Measurements from ENCODE around the gene NOPCHAP1. TPM values are rescaled to one million over a fixed set of nuclear protein-coding genes. Genes with fewer than 3 reads are reported as not detected.

The NOPCHAP1 gene
- polyA plus RNA-seq, 3 donors = 11.0 to 16.2 (median 12.1) TPM

DNA sequence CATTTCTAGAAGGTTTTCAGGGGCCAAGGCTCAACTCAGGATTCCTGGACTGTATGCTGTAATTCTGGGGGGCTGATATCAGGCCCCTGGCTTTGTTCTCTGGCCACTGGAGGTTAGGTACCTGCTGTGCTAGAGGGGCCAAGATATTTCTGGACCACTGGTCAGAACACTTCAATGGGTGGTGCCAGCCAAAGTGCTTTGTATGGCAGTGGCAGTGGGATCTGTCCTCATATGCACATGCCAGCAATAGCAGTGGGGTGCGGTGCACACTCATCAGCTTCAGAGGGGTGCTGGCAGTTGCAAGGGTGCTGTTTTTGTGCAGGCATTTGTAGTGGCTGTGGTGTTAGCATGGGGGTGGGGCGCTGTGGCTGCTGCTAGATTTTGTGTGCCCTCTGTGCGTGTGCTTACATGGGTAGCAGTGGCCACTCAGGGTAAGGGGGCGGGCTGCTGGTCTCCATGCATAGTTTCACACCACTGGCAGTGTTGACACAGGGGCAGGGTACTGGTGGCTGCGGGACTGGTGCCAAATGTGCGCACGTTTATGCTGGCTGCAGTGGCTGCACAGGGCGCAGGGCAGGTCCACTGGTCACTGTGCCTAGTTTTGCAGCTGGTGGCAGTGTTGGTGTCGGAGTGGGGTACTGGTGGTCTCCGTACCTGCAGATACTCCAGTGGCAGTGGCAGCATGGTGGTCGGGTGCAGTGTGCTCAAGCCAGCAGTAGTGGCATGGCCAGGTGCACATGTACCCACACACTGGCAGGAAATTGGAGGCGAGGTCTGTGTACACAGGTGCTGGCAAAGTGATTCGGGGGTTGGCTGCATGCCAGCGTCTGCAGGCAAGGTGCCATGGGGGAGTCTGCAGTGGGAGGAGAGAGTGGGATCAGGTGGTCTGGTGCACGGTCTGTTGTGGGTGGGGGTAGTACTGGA lies 12.6 kb downstream of the NOPCHAP1 start:
- DNase-seq (ENCODE audit: extremely low read depth in 1 of 11, low read depth in 9 of 11, low spot score in 4 of 11) = peak in 2 of 11 donors; percentile 2 to 4

DNA sequence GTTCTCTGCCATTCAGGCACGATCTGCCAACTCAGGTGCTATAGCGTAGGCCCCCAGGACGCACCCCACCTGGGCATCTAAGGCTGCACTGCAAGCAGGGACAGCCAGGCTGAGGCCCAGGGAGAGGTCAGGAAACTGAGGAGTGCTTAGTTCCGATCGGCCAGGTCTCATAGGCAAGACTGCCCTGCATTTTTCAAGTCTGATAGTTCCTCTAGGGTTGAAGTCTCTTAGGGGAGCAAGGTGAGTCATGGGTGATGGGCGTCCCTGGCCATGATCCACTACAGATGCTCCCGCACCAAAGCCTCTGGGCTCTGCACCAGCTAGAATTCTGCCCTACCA lies 13.2 kb downstream of the NOPCHAP1 start:
- DNase-seq (ENCODE audit: extremely low read depth in 1 of 11, low read depth in 9 of 11, low spot score in 4 of 11) = no peak

- no peak for DNase-seq (ENCODE audit: extremely low read depth in 1 of 11, low read depth in 9 of 11, low spot score in 4 of 11)
Observed at GRCh38 chr12:105001476-105001875, 15.4 kb downstream of the NOPCHAP1 start.

DNA sequence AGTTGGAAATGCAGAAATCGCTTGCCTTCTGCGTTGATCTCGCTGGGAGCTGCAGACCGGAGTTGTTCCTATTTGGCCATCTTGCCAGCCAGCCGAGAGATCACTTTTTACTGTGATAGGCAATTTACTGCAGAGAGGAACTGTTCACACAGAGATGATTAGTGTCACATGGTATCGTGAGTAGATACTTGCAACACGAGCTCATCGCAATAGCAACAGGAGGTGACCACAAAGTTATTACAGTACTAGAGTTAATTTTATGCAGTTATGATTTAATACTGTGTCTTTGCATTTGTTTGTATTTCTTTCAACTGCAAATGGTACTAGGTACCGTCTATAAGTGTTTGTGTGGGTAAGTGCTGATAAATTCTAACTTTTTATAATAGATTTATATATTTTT lies 27.8 kb downstream of the NOPCHAP1 start:
- DNase-seq (ENCODE audit: extremely low read depth in 1 of 11, low read depth in 9 of 11, low spot score in 4 of 11) = no peak

- DNase-seq (ENCODE audit: extremely low read depth in 1 of 11, low read depth in 9 of 11, low spot score in 4 of 11) = no peak
Observed at GRCh38 chr12:105014603-105015002, 28.5 kb downstream of the NOPCHAP1 start.

GRCh38 chr12:105015543-105015942 lies 29.4 kb downstream of the NOPCHAP1 start:
- no peak for DNase-seq (ENCODE audit: extremely low read depth in 1 of 11, low read depth in 9 of 11, low spot score in 4 of 11)

GRCh38 chr12:105018012-105018411 lies 31.9 kb downstream of the NOPCHAP1 start:
- no peak for DNase-seq (ENCODE audit: extremely low read depth in 1 of 11, low read depth in 9 of 11, low spot score in 4 of 11)

- DNase-seq (ENCODE audit: extremely low read depth in 1 of 11, low read depth in 9 of 11, low spot score in 4 of 11) = no peak
Observed at GRCh38 chr12:105018776-105019175, 32.7 kb downstream of the NOPCHAP1 start.

GRCh38 chr12:105020241-105020962 lies 34.3 kb downstream of the NOPCHAP1 start:
- DNase-seq (ENCODE audit: extremely low read depth in 1 of 11, low read depth in 9 of 11, low spot score in 4 of 11) = no peak

GRCh38 chr12:105024928-105025327 lies 38.8 kb downstream of the NOPCHAP1 start:
- peak in 5 of 11 donors; percentile 9 to 33 (median 15) for DNase-seq (ENCODE audit: extremely low read depth in 1 of 11, low read depth in 9 of 11, low spot score in 4 of 11)

DNA sequence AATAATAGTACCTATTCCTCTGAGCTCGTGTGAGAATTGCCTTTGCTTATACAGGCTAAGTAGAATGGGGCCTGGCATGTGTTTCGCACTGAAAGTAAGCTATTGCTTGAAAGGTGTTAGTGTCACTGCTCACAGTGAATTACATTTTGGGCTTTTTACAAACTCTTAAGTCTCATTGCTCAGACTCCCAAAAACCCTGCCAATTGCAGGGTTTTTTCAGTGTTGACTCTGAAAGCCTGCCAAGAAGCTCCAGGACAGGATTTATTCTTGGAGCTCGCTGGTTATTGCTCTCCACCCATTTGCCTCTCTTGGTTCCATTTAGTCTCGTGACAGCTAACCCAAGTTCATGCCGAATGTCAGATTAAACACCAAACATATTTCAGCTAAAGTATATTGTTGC lies 39.8 kb downstream of the NOPCHAP1 start:
- peak; percentile 48 to 83 (median 60) for DNase-seq (ENCODE audit: extremely low read depth in 1 of 11, low read depth in 9 of 11, low spot score in 4 of 11)

DNA sequence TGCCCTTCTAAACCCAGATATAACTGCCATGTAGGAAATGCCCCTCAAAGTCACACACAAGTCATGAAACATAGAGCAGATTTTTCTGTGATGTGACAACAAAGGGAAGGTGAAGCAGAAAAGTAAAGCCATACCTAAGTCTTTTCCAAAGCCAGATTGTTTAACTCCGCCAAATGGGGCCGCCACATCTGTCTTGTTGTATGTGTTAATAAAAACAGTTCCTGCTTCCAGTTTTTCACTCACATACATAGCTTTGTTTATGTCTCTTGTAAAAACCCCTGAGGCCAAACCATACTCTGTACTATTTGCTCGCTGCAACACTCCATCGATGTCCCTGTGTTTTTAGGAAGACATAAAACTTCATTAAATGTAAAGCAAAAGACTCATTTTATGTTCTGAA lies 40.3 kb downstream of the NOPCHAP1 start:
- peak in 9 of 11 donors; percentile 21 to 53 (median 33) for DNase-seq (ENCODE audit: extremely low read depth in 1 of 11, low read depth in 9 of 11, low spot score in 4 of 11)

DNA sequence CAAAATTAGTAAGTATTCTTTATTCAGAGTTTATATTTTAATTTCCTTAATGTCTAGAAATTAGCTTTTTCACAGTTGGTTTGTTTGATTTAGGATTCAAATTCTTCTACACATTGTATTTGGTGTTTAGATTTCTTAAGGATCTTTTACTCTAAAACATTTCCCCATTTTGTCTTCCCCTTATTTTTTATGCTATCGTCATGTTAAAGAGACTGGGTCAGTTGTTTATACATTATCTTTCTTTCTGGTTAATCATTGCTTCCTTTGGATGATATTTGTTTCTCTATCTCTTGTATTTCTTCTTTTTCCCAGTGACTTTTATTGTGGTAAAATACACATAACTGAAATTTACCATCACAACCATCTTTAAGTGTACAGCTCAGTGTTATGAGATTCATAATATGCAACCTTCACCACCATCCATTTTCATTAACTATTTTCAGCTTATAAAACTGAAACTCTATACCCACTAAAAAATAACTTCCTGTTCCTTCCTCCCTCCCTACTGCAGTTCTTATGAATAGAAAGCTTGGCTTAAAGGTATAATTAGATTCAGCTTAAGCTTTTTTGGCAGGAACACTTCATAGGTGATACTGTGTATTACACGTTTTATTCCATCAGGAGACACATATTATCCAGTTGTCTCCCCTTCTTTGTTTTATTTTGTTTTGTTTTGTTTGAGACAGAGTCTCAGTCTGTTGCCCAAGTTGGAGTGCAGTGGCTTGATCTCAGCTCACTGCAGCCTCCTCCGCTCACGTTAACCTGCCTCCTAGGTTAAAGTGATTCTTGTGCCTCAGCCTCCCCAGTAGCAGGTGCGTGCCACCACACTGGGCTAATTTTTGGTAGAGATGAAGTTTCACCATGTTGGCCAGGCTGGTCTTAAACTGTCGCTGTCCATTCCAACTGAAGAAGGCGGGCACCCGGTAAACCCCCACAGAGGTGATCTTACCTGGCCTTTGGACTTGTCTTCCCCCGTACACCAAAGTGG lies 45.0 kb downstream of the NOPCHAP1 start:
- no peak for DNase-seq (ENCODE audit: extremely low read depth in 1 of 11, low read depth in 9 of 11, low spot score in 4 of 11)

DNA sequence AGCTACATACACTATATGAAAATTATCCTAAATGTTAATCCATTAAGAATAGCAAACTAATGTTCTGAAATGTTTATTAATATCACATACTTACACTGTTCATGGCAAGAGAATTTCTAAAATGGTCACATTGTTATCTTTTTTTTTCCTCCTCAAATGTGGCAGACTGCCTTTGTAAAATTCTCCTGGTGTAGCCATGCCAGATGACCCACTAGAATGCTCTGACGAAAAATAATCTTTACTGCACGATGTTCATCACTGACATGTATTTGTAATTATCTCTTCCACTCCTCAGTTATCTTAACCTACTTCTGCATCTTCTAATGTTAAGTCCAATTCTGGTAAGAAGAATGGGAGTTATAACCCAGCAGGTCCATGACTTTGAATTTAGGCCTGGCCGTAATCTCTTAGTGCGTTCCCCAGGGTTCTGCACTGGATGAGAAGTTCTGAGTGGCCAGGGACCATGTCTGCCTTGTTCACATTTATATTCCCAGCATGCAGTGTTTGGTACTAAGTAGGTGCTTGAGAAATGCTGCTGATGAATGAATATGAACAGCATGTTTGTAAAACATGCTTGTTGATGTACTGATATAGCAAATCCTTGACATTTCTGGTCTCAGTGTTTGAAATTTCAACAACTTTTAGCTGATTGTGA lies 46.7 kb downstream of the NOPCHAP1 start:
- DNase-seq (ENCODE audit: extremely low read depth in 1 of 11, low read depth in 9 of 11, low spot score in 4 of 11) = no peak

DNA sequence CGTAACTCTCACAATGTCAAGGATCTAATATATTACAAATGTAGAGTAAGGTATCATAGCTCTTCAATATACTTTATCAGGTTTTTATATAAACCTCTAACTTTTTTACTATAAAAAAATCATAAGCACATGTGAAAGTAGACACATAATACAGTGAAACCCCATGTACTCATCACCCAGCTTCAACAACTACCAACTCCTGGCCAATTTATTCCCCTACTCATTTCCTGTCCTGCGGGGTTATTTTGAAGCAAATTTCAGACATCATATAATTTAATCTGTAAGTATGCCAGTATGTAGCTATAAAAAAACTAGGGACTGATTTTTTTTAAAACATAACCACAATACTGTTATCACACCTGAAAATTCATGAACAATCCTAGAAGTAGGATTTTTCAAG lies 47.7 kb downstream of the NOPCHAP1 start:
- no peak for DNase-seq (ENCODE audit: extremely low read depth in 1 of 11, low read depth in 9 of 11, low spot score in 4 of 11)
